HepG2 (cell line): Measurements from ENCODE around the gene LINGO1. TPM values are rescaled to one million over a fixed set of nuclear protein-coding genes. Genes with fewer than 3 reads are reported as not detected.
A peak's percentile ranks its signal among the peaks of the same experiment; 100 is the strongest.

ENCODE experiments used
- ATAC-seq: fragments of 200-7000 bp; cut with Tn5 transposase; 3 replicates; pipeline ENCODE4 v1.9.1; 2020; ENCODE audit warnings: mild to moderate bottlenecking, moderate library complexity
- BruUV-seq: library from RNA; stranded (reverse); fragments of 400-500 nt; replicated peaks from 2 replicates; lab custom pipeline; 2021; lab: Mats Ljungman, UMichigan
- CTCF ChIA-PET: fragments of 300-600 bp; formaldehyde crosslinking; extraction: SDS; loops from one replicate; lab custom pipeline; 2021; ENCODE audit warnings: low total read pairs, inconsistent platforms, low intra/inter-chr PET ratio; lab: Yijun Ruan, JAX
- POLR2A ChIA-PET: fragments of 350-600 bp; sonication (Branson Sonifier 250); formaldehyde crosslinking; loops from one replicate; lab custom pipeline; 2020; ENCODE audit warnings: antibody characterized with exemption, inconsistent platforms; lab: Yijun Ruan, JAX
- DNase-seq: peaks from one replicate; pipeline ENCODE4 v3.0.0-alpha.2; 2015; ENCODE audit warnings: low spot score
- FAIRE-seq: peaks from 3 replicates; lab custom pipeline; 2011; peaks lifted over from hg19 to GRCh38; lab: Jason Lieb, UNC
- H2AFZ ChIP-seq: one replicate; pipeline ENCODE4 v1.6.1; 2011; ENCODE audit warnings: low read length, inconsistent platforms
- H3K27ac ChIP-seq: fragments of 300-600 bp; 3 replicates; pipeline ENCODE4 v1.8.0; 2011; ENCODE audit warnings: mixed run types, mild to moderate bottlenecking, mixed read lengths, low read length, inconsistent platforms; ENCODE audit not compliant: insufficient read depth; ENCODE audit errors: extremely low read length
- H3K27me3 ChIP-seq, 2 experiments: fragments of 200-600 bp in 1 of 2; 2 replicates in 1 of 2; 3 replicates in 1 of 2; pipeline versions ENCODE4 v1.6.0 to v1.8.0; 2011; ENCODE audit warnings: low read length in 2 of 2, mild to moderate bottlenecking in 2 of 2, moderate library complexity in 2 of 2, inconsistent platforms in 1 of 2; ENCODE audit not compliant: insufficient read depth in 2 of 2, control insufficient read depth in 1 of 2
- H3K36me3 ChIP-seq, 2 experiments: fragments of 200-600 bp in 1 of 2; replicated peaks in 1 of 2; 2 replicates in 1 of 2; 3 replicates in 1 of 2; pipeline versions ENCODE4 v1.5.1 to v1.8.0; 2011; ENCODE audit warnings: low read length in 2 of 2, inconsistent platforms in 1 of 2; ENCODE audit not compliant: insufficient read depth in 2 of 2, control insufficient read depth in 1 of 2
- H3K4me1 ChIP-seq: 2 replicates; pipeline ENCODE4 v1.5.1; 2012; ENCODE audit warnings: low read length, inconsistent platforms; ENCODE audit not compliant: insufficient read depth
- H3K4me2 ChIP-seq: 2 replicates; pipeline ENCODE4 v1.6.0; 2011; ENCODE audit warnings: low read depth, low read length, inconsistent platforms
- H3K4me3 ChIP-seq, 3 experiments: fragments of 200-600 bp in 1 of 3; sonication (generic), shearing (Covaris generic) in 1 of 3; replicated peaks in 1 of 3; 2 replicates each; pipeline ENCODE4 v1.5.1; 2011 to 2016; ENCODE audit warnings: low read length in 3 of 3, inconsistent platforms in 2 of 3, low read depth in 2 of 3, mild to moderate bottlenecking in 2 of 3, control low read depth in 1 of 3, mixed read lengths in 1 of 3; ENCODE audit not compliant: insufficient read depth in 1 of 3
- H3K79me2 ChIP-seq: one replicate; pipeline ENCODE4 v1.6.1; 2011; ENCODE audit warnings: low read length, inconsistent platforms; ENCODE audit not compliant: insufficient read depth
- H3K9ac ChIP-seq: 2 replicates; pipeline ENCODE4 v1.6.0; 2011; ENCODE audit warnings: mild to moderate bottlenecking, low read depth, low read length, inconsistent platforms; ENCODE audit not compliant: insufficient read depth
- H3K9me3 ChIP-seq: 2 replicates; pipeline ENCODE4 v1.5.1; 2012; ENCODE audit warnings: mild to moderate bottlenecking, low read length
- H4K20me1 ChIP-seq: 2 replicates; pipeline ENCODE4 v1.6.0; 2011; ENCODE audit warnings: inconsistent platforms, mild to moderate bottlenecking, low read length, moderate library complexity; ENCODE audit not compliant: insufficient read depth
- DR1 ChIP-seq: sonication (generic); formaldehyde crosslinking; IDR thresholded peaks from 2 replicates; pipeline ENCODE4 v1.8.0; 2021; ENCODE audit warnings: mild to moderate bottlenecking, missing genetic modification reagents, inconsistent platforms
- MAX ChIP-seq: IDR thresholded peaks from 2 replicates; pipeline ENCODE4 v1.6.1; 2012; ENCODE audit warnings: inconsistent platforms
- NKX3-1 ChIP-seq: sonication (generic); formaldehyde crosslinking; IDR thresholded peaks from 2 replicates; pipeline ENCODE4 v1.5.0; 2020; ENCODE audit warnings: missing genetic modification reagents
- ZNF639 ChIP-seq: conservative IDR thresholded peaks from 2 replicates; pipeline ENCODE4 v1.6.1; 2018; ENCODE audit warnings: missing genetic modification reagents
- ZNF687 ChIP-seq: sonication (generic); formaldehyde crosslinking; IDR thresholded peaks from 2 replicates; pipeline ENCODE4 v1.5.1; 2020; ENCODE audit warnings: mild to moderate bottlenecking, missing genetic modification reagents, moderate library complexity
- ZNF788 ChIP-seq: sonication (generic); formaldehyde crosslinking; IDR thresholded peaks from 2 replicates; pipeline ENCODE4 v1.5.0; 2020; ENCODE audit warnings: mild to moderate bottlenecking, missing genetic modification reagents, borderline replicate concordance
- WGBS: methylation state at CpG from one replicate; pipeline ENCODE4 v1.1.6; 2017; ENCODE audit warnings: low lambda C conversion rate; 5-methylcytosine and 5-hydroxymethylcytosine counted together
- in situ Hi-C: cut with HindIII; loops from 2 replicates; pipeline ENCODE4 v1.10.0; 2017; ENCODE audit warnings: low pct_unique_long_range_greater_than_20kb; ENCODE audit not compliant: extremely low pct_ligation_motif_present
- intact Hi-C: fragments of 100-400 bp; cut with micrococcal nuclease; formaldehyde crosslinking; loops from one replicate; pipeline ENCODE4 v1.10.0; 2022; ENCODE audit not compliant: unreplicated experiment
- polyA plus RNA-seq, 8 experiments: library from polyadenylated mRNA; depleted of rRNA in 3 of 8; stranded (reverse) in 7 of 8; unstranded in 1 of 8; fragments of >200 nt; fragmentation: Illumina TruSeq in 4 of 8; extraction: Trizol in 4 of 8; gene quantifications; 2 replicates each; pipeline versions ENCODE4 v1.2.1 to v1.2.3, GENCODE V29; 2011 to 2016; ENCODE audit warnings: low read depth in 4 of 8, missing spikeins in 1 of 8, mixed read lengths in 1 of 8; ENCODE audit not compliant: insufficient read depth in 1 of 8
- total RNA-seq, 5 experiments: library from RNA; depleted of rRNA; stranded (reverse); fragments of >200 nt; fragmentation: Illumina TruSeq; extraction: Trizol; gene quantifications; 2 replicates each; pipeline ENCODE4 v1.2.3, GENCODE V29; 2016; ENCODE audit warnings: low read depth in 1 of 5
- TF ChIP-seq, protein P1 (sequence below): sonication (generic); formaldehyde crosslinking; IDR thresholded peaks from 2 replicates; pipeline ENCODE4 v1.4.0; 2020; ENCODE audit warnings: missing genetic modification reagents, mild to moderate bottlenecking, borderline replicate concordance

The LINGO1 gene
- total and polyA plus RNA-seq, 2 of the 13 experiments (the other 11 are each of a cell fraction or from before 2014, with no cell fraction given): 0.07 TPM; not detected in 1

DNA sequence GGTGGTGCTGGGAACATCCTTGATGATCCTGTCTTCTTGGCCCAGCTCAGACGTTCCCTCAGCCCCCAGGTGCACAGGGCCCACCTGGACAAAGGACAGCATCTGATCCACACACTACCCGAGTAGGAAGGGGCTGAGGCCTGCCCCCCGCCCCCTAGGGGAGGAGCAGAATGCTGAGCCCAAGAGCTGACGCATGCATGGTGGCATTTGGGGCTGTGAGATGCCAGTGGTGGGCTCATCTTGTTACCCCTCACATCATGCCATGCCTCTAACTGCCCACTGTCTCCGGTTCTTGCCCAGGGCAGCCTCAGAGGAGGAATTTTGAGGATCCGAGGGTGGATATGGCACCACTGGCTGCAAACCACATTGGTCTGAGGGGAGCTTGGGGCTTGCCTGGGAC is 61.5 kb downstream of the LINGO1 start:
- Histone ChIP-seq H3K9me3 (no peaks in the 10 kb centered on the region), H3K36me3 (no peaks in the 10 kb centered on the region)
- in situ Hi-C loops: no loop called here
- TF ChIP-seq MAX: no peak
- TF ChIP-seq DR1: no peak
- no peak for TF ChIP-seq ZNF788 (CRISPR knock-in tag)
- TF ChIP-seq, protein P1, sequence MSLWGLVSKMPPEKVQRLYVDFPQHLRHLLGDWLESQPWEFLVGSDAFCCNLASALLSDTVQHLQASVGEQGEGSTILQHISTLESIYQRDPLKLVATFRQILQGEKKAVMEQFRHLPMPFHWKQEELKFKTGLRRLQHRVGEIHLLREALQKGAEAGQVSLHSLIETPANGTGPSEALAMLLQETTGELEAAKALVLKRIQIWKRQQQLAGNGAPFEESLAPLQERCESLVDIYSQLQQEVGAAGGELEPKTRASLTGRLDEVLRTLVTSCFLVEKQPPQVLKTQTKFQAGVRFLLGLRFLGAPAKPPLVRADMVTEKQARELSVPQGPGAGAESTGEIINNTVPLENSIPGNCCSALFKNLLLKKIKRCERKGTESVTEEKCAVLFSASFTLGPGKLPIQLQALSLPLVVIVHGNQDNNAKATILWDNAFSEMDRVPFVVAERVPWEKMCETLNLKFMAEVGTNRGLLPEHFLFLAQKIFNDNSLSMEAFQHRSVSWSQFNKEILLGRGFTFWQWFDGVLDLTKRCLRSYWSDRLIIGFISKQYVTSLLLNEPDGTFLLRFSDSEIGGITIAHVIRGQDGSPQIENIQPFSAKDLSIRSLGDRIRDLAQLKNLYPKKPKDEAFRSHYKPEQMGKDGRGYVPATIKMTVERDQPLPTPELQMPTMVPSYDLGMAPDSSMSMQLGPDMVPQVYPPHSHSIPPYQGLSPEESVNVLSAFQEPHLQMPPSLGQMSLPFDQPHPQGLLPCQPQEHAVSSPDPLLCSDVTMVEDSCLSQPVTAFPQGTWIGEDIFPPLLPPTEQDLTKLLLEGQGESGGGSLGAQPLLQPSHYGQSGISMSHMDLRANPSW (CRISPR knock-in tag): no peak
- no peak for TF ChIP-seq NKX3-1 (CRISPR knock-in tag)
- peak; percentile 0; the same call in 1 of the 2 replicates for TF ChIP-seq ZNF687 (CRISPR knock-in tag)
- TF ChIP-seq ZNF639 (CRISPR knock-in tag): no peak
- TF ChIP-seq, all 625 proteins: peak for 1
- peaks cover 0 to 10% of the 10 kb centered on the region in 2 experiments; a peak in 3 of 5 replicates for H3K27me3 ChIP-seq
- no peak overlapping the region for H2AFZ ChIP-seq
- H3K4me1 ChIP-seq: peaks cover 35% of the 10 kb centered on the region
- ChIA-PET CTCF (no interaction called here), POLR2A (no interaction called here)
- intact Hi-C loops: no loop called here
- H4K20me1 ChIP-seq: no peaks in the 10 kb centered on the region
- no TSS peak for BruUV-seq
- no peak overlapping the region for H3K27ac ChIP-seq
- no peak for ATAC-seq
- H3K4me3 ChIP-seq: no peak overlapping the region
- 9% methylated on average over 4 of the region's 6 CpGs for WGBS
- DNase-seq: no peak
- no peak overlapping the region for H3K9ac ChIP-seq
- H3K4me2 ChIP-seq: no peak overlapping the region
- H3K79me2 ChIP-seq: no peaks in the 10 kb centered on the region
- no peak for FAIRE-seq
